GM18519 (cell line): ENCODE results near the gene BARHL1.

Experiments
- ATAC-seq: cut with Tn5 transposase; IDR thresholded peaks from one replicate; pipeline ENCODE4 v1.9.1; 2021; ENCODE audit warnings: mild to moderate bottlenecking, moderate library complexity; ENCODE audit not compliant: unreplicated experiment, low FRiP score

Gene BARHL1

DNA sequence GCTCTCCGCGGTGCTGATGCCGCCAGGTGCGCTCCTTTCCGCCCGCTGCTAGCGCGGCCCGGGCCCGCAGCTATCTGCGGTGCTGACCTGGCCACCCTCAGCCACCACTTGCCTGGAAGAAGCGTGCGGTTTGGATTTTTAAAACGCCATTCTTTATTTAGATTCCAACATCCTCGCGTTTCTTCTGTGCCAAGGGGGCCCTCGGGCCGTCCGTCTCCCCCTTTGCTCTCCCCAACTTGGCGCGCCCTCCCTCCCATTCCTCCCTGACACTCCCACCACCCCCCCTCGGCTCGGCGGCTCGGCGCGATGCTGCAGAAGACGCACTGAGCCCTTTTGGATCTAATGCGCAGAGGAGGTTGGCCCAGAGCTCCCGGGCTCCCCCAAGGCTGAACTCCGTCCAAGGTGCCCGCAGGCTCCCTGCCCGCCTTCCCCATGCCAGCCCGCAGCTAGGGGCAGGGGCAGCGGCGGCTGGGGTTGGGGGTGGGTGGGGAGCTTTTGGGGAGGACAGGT, at the start of gene BARHL1:
BARHL1 (plus strand) TSS at position 331 of the 510 bp plus-strand sequence. CDS start 192 bp downstream, outside the sequence.
- no peak for ATAC-seq

DNA sequence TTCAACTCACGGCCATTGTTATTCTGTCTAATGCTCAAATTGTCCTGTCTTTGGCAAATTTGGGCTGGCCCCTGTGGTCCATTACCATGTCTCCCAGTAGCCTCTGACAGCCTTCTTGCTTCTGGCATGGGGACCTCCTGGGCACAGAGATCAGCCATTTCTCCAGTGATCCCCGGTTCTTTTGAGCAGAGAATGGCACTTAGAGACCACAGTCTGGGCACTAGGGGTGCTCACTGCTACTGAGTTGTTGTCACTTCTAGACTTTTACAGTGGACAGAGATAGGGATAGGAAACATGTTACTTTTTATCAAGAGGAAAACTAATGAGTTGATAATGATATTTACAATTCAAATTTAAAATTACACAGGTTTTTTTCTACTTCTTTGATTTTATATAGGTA, 47.6 kb upstream of the BARHL1 start:
- no peak for ATAC-seq

DNA sequence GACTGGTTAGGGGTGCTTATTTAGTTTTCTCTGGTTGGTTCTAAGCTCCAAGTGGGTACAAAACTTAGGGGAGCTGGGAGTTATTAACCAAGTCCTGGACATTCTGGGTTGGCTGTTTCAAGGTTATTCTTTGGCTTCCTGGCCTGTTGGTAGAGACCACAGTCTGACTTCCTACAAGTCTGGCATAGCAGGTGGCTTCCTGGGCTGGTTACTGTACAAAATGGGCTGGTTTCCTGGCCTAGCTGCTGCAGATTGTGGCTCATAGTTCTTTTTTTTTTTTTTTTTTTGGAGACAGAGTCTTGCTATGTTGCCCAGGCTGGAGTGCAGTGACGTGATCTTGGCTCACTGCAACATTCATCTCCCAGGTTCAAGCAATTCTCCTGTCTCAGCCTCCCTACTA, 46.3 kb upstream of the BARHL1 start:
- no peak for ATAC-seq

DNA sequence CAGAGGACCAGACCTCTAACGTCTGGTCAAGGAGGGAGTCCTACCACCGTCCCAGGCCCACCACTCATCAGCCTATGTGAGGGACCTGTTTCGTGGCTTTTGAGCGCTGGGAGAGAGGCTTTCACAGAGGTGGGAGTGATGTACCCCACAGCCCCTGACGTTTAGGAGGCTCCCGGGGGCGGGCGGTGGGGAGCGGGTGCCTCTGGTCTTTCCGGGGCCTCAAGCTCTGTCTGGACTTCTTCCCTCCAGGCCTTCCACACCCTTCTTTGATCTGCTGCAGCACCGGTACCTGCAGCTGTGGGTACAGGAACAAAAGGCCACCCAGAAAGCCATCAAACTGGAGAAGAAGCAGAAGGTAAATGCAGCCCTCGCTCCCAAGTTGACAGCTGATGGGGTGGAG, 45.1 kb upstream of the BARHL1 start:
- ATAC-seq, result no peak

DNA sequence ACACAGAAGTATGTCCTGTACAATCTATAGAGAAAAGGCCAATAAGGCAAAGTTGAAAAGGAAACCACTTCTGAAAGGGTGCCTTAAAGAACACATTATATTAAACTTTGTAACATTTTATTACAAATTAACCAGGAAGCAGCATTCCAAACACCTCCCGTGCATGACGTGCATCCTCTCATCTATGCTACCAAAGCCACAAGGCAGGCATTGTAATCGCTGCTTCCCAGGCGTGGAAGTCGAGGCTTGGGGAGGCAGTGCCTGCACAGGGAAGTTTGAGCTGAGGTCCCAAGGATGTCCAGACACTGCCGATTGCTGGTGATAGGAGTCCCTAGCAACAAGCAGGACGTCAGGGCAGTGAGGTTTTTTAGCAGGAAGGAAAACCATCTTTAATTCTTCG, 44.3 kb upstream of the BARHL1 start:
- no peak for ATAC-seq

DNA sequence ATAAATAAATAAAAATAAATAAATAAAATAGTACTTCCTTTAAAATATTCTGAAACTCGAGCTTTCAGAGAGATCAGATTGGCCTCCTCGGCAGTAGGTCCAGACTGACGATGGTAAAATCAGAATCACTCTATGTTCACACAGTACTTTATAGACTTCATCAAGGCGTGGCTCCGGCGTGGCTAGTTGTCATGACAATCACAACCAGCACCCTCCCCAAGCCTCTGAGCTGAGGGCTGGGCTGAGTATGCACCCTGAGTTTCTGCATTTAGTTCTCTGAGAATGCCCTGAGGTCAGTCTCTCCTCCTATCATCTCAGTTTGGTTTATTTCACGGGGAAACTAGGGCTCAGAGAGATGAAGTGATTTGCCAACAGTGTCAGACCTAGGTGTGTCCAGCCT, 43.3 kb upstream of the BARHL1 start:
- ATAC-seq, result no peak

DNA sequence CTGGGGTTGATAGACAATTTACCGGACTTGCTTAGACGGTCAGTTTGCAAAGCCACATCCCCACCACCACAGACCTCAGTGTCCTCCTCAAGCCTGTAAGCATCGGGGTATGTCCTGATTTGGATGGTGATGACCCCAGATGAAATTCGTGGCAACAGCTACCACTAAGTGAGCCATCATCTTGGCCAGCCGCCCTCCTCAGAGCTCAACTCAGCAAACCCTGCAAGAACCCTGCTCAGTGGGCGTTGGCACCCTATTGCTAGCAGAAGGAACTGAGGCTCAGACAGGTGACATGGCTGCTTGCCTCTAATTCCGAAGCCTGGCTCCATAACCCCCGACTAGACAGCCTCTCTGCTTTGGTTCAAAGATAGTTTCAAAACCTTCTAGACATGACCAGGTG, 41.4 kb upstream of the BARHL1 start:
- no peak for ATAC-seq

DNA sequence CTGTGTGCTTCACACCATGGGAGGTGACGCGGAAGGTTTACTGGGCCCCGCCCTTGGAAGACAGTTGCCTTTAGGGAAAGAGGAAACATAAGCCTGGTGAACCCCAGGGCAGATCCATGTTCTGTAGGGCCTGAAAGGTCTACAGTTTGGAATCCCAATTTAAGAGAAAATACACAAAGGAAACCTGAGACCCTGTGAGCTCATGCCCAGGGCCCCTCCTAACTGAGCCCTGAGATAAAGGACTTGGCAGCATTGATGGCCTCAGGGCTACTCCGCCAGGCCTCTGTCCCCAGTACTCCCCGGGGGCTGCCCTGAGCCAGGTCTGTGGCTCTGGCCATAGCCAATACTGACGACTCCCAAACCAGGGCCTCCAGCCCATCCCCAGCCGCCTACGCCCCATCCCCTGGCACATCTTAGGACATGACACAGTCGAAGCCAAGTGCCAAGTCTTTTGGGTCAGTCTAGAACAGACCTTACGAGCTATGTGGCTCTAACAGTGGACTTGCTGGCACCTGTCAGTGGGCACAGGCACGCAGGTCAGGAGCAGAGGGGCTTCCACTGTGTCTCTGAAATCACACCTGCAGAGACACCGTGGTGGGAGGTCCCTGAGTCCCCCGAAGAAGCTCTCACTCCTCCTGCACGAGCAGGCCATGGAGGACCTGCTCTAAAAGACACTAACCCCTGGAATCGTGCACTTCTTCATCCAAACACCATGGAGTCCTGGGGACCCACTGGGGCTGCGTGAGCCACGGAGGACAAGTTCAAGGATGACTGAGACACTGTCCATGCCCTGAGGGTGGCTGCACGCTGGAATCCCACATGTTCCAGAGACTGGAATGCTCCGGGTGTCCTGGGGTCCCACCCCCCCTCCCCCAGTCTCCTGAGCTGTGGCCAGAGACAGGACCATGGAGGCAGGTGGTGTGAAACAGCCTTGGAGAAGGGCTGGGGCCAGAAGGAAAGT, 40.3 kb upstream of the BARHL1 start:
- no peak for ATAC-seq

DNA sequence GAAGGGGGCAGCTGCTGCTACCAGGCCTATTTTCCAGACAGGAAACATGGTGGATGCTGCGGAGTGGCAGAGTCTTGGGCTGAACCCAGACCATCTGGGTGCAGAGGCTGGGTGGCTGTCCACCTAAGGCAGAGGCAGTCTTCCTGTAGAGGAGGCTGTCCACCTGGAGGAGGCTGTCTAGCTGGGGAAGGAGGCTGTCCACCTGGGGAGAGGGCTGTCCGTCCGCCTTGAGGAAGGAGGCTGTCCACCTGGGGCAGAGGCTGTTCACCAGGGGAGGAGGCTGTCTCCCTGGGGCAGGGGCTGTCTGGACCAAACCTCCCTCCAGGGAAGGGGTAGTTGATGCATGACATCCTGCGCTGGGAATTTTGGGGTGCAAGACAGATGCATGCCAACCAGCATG, 39.2 kb upstream of the BARHL1 start:
- no peak for ATAC-seq

DNA sequence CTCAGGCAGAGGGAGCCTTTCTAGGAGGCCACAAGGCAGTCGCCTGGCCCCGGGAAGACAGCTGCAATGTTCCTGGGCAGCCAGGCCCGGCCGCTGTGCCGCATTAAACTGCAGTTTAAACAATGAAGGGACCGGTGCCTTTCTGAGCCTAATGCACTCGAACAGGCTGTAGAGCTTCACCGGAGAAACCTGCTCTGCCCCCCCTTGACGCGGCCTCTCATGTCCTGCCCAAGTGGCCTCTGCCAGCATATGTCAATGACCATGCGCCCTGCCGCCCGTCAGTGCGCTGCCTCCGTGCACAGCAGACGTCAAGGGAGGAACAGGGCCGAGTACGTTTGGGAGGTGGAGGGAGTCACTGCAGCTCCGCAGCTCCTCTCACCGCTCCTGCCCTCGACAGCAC, 38.4 kb upstream of the BARHL1 start:
- ATAC-seq, result no peak

DNA sequence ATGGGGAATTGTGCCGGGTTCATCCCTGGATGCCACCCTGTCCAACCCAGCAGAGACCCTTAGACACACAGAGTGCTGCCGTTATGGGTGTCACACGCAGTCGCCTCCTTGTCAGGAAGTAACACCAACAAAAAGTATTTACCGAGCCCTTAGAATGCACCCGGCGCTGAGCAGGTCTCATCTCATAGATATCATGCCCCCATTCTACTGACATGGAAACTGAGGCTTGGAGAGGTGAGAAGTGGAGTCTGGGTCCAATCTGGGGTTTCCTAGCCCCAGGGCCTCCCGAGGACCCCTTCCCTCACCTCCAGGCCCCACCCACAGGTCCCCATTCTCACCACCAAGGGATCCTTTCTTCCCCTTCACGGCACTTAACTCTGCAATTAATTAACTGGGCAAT, 36.8 kb upstream of the BARHL1 start:
- no peak for ATAC-seq

DNA sequence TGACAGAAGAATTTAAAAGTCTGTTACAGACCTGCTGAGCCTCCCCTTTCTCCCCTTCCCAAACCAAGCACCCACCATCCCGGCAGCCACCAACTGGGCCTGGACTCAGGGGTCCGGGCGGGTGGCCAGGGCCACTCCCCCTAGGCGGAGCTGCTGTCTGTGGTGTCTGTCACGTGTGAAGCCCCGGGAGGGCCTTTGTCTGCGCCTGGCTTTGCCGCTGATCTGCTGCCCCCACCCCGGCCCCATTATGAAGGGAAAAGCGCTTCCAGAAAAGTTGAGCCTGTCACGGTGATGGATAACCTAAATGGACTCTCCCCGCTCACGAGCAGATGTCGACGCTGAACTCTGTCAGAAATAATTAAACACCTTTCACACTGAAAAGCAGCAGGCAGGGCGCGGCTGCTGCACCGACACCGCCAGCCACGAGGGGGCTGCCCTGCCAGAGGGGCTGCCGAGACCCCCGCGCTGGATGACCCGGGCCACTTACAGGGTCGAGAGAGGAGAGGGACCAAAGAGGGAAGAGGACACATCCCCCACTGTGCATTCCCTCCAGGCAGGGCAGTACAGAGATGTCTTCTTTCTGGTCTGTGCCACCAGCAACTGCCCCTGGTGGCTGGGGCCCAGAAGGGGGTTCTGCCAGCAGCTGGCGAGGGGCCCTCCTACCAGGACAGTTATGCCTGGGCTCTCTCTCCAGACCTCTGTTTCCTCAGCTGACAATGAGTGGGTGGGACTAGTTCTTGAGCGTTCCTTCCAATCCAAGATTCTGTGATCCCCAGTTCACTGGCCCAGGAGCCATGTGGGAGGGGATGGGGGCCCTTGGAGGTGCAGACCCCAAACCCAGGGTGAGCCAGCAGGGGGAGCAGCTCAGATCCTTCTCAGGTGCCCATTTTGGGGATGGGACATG, 36.0 kb upstream of the BARHL1 start:
- no peak for ATAC-seq

DNA sequence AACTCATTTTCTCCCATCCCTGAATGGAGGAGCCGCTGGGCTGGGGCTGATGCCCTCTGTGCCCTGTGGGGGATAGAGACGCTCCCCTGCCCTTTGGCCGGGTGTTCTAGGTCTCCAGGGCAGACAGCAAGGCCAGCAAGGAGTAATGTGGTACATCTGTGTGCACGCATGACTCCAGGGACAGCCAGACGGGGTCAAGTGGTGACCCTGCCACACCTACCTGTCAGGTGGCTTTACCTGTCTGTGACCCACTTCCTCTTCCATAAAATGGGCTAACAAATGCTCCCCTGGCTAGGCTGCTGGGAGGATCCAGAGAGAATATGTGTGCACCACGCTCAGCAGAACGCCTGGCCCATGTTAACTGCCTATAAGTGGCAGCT, 35.4 kb upstream of the BARHL1 start:
- ATAC-seq, result no peak

DNA sequence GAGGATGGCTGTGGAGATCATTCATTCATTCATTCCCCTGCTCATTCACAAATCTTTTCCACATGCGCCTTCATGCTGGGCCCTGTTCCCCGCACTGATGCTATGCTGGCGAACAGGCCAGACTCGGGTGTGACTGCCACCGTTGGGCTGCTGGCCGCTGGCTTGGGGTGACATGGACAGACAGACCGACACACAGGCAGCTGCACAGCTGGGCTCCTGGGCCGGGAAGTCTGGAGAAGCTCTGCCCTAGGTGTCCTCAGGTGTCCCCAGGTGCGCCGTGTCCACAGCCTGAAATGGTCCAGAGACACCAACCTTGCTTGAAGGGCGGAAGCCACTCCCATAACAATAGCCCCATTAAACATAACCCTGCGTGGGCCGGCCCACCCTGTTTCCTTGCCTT, 35.0 kb upstream of the BARHL1 start:
- no peak for ATAC-seq

DNA sequence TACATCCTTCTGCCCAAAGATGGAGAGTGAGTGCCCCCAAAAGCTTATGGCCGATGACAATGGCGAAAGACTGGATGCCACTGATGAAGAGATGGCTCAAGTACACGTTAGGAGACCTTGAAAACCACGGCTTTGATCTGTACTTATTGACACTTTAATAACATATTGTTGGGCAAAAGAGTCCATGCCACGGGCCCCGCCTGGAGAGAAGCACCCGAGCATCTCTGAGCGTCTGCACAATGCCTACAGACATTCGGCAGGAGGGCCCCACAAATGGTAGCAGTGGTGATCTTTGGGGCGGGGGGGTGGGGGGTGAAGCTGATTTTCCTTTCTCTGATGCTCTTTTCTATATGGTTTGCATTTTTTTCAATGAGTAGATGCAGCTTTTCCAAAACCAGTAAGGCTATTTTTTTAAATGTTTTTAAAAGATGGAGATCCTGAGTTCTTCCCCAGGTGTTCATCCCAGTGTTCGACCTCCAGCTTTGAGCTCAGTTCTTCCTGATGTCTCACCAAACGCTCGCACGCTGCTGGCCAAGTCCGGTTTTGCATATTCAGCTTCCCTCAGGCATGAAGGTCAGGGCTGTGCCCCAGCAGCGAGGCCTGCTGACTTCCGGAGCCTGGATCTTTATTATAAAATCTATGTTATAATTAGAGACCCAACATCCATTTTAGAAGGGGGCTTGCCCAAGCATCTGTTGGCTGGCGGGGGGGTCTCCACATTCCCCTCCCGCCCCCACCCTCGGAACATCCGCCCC, 34.3 kb upstream of the BARHL1 start:
- ATAC-seq, result no peak

DNA sequence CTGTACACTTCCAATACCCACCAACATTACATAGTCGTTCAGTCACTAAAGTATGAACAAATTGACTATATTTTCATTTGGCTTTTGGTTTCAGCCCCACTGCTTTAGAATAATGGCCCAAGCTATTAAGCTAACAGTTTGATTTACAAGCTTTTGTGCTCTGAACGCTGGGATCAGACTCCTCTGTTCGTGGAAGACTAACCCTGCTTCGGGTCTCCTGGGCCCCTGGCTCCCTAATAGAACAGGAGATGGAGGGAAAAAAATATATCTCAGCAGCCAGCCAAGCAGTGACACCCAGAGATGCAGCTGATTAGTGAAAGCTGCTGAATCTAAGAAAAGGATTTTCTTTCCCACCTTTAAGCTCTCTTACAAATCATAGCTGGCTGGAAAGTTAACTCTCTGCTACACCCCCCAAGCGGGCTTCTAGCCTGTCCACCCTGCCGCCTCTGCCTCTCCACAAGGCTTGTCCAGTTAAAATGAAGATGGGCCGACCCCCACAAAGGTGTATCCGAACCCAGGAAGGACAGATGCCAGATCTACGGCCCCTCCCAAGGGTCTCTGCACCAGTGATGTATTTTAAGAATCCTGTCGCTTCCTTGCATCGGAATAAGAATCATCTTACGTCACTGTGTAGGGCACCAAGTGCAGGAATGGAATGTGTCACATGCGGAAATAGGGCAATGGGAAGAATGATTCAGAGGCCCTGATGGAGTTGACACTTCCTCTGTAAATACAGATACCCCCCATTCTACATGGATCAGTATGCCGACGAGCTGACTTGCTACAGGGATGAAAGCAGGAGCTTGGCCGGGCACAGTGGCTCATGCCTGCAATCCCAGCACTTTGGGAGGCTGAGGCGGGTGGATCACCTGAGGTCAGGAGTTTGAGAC, 33.4 kb upstream of the BARHL1 start:
- no peak for ATAC-seq

DNA sequence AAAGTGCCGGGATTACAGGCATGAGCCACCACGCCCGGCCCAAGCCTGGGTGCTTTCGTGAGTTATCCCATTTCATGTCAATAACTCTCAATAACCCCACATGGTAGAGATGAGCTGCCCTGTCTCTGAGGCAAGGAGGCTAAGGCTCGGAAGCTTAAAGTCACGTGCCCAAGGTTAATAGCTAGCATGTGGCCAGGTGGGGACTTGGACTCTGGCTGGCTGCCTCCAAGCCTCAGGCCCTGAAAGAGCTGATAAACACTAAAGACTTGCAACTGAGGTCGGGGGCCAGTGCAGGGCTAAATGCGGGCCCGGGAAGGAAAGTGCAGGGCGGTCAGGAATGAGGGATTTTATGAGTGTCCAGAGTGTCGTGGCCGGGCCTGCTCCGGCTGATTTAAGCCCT, 30.9 kb upstream of the BARHL1 start:
- ATAC-seq, result no peak

DNA sequence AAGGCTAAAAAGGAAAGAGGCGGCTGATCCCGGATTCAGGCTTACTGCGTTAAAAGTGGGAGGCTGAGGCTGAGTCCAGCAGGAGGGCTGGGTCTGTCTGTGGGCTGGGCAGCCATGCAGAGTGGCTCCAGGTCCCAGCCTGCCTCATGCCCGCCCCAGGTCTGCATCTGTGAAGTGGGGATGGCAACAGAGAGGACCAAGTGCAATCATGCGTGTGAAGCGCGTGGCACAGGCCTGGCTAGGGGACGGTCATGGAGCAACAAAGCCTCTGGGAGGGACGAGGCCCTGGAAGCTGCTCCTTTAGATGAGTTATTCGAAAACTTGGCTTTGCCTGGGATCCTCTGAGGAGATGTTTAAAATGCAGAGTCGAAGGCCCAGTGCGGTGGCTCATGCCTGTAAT, 30.4 kb upstream of the BARHL1 start:
- no peak for ATAC-seq

DNA sequence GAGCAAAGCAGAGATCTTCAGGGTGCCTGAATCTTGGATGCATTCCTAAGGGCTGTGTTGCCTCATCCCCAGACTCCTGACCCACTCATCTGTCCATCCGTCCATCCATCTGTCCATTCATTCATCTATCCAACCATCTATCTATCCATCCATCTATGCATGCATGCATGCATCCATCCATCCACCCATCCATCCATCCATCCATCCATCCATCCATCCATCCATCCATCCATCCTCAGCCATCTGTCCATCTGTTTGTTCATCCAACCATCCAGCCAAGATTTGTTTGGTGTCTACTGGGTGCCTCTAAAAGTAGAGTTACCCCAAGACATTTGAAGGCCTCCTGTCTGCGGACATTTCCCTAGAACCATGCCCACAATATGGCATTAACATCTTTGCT, 27.7 kb upstream of the BARHL1 start:
- no peak for ATAC-seq

DNA sequence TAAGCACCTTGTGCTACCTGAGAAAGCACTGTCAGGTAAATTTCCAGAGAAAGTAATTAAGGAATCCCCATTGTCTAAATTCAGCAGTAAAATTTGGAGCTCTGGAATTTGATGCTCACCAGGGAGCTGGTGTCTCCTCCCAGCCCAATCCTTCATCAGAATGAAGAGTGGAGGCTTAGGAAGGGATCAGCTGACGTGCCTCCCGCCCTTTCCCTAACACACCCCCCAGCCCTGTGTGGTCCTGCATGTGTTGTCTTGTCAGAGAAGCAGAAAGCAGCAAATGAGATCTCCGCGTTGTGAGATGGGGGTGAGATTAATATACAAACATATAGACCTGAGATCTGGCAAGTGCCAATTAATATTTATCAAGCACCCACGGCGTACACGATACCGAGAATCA, 26.9 kb upstream of the BARHL1 start:
- ATAC-seq, result no peak
